Natural killer cell (primary cell): ENCODE measurements around the gene SDHA. TPM values are rescaled to one million over a fixed set of nuclear protein-coding genes. Genes with fewer than 3 reads are reported as not detected.
"Not testable (repeated sequence)": the region's sequence is repeated elsewhere in the genome, so short reads cannot be mapped to it uniquely, and the experiment has no call there.

Experiments used
- ATAC-seq, 3 donors: fragments of 150-1000 bp in 2 of 3; fragments of 200-7000 bp in 1 of 3; cut with Tn5 transposase; 1 replicate in 1 of 3; 2 replicates in 2 of 3; pipeline ENCODE4 v1.10.0; 2021; ENCODE audit warnings: mild to moderate bottlenecking in 2 of 3, moderate library complexity in 2 of 3
- DNase-seq, 2 donors: peaks; one replicate each; pipeline versions ENCODE4 v3.0.0 to v3.0.0-alpha.2; 2013 to 2021; ENCODE audit warnings: mixed read lengths in 1 of 2
- H3K27ac ChIP-seq: one replicate; pipeline ENCODE4 v1.5.1; 2013; ENCODE audit warnings: mild to moderate bottlenecking, low read length
- H3K27me3 ChIP-seq: one replicate; pipeline ENCODE4 v1.6.1; 2013; ENCODE audit warnings: low read length; ENCODE audit not compliant: control insufficient read depth, insufficient read depth
- H3K36me3 ChIP-seq: one replicate; pipeline ENCODE4 v1.6.1; 2013; ENCODE audit warnings: low read length; ENCODE audit not compliant: control insufficient read depth, insufficient read depth
- H3K4me1 ChIP-seq: one replicate; pipeline ENCODE4 v1.6.1; 2013; ENCODE audit warnings: low read length; ENCODE audit not compliant: control insufficient read depth, insufficient read depth
- H3K4me3 ChIP-seq: one replicate; pipeline ENCODE4 v1.5.1; 2013; ENCODE audit warnings: low read length
- H3K9me3 ChIP-seq: one replicate; pipeline ENCODE4 v1.6.1; 2013; ENCODE audit warnings: low read length; ENCODE audit not compliant: control insufficient read depth, insufficient read depth
- H3K27ac Mint-ChIP-seq, 2 donors: one replicate each; pipeline ENCODE4 v1.8.0; 2022; ENCODE audit warnings: mild to moderate bottlenecking in 2 of 2, mixed read lengths in 2 of 2, moderate library complexity in 1 of 2
- H3K27me3 Mint-ChIP-seq, 2 donors: one replicate each; pipeline ENCODE4 v1.8.0; 2022; ENCODE audit warnings: low read depth in 2 of 2, mixed read lengths in 2 of 2
- H3K36me3 Mint-ChIP-seq: one replicate; pipeline ENCODE4 v1.8.0; 2022; ENCODE audit warnings: mixed read lengths
- H3K4me1 Mint-ChIP-seq, 2 donors: one replicate each; pipeline ENCODE4 v1.8.0; 2022; ENCODE audit warnings: mixed read lengths in 2 of 2
- H3K4me3 Mint-ChIP-seq: one replicate; pipeline ENCODE4 v1.8.0; 2022; ENCODE audit warnings: mild to moderate bottlenecking, moderate library complexity, mixed read lengths
- H3K9me3 Mint-ChIP-seq, 2 donors: one replicate each; pipeline ENCODE4 v1.8.0; 2022; ENCODE audit warnings: mixed read lengths in 2 of 2
- WGBS: methylation state at CpG from one replicate; pipeline ENCODE4 v1.1.7; 2013; ENCODE audit warnings: missing lambda C conversion rate; ENCODE audit not compliant: insufficient coverage; 5-methylcytosine and 5-hydroxymethylcytosine counted together
- intact Hi-C: fragments of 100-400 bp; cut with micrococcal nuclease; formaldehyde crosslinking; loops from one replicate; pipeline ENCODE4 v1.14.2; 2022
- total RNA-seq, 4 donors: library from RNA; stranded (reverse); fragments of 120-200 nt in 1 of 4; gene quantifications; one replicate each; pipeline versions ENCODE4 v1.2.3 to v1.2.4, GENCODE V29; 2013 to 2022
- TF ChIP-seq, protein P1 (sequence below): fragments of 200-600 bp; IDR thresholded peaks from one replicate; pipeline ENCODE4 v1.8.0; 2022; ENCODE audit warnings: antibody characterized with exemption

Gene SDHA
- total RNA-seq, 3 donors from 2014 or later (not counting 1 experiment from before 2014, with no cell fraction given): 173 to 183 (median 173) TPM

- Histone ChIP-seq H3K4me3 (no peak overlapping the region), H3K9me3 (no peaks in the 10 kb centered on the region), H3K4me1 (no peaks in the 10 kb centered on the region), H3K27ac (no peak overlapping the region), H3K27me3 (no peaks in the 10 kb centered on the region), H3K36me3 (no peaks in the 10 kb centered on the region)
- intact Hi-C loops: no loop called here
- no peak for ATAC-seq
- Mint-ChIP-seq H3K4me3 (no peak overlapping the region), H3K4me1 (no peaks in the 10 kb centered on the region), H3K27me3 (peaks cover 0 to 8% of the 10 kb centered on the region in 2 donors), H3K27ac (no peak overlapping the region), H3K36me3 (no peaks in the 10 kb centered on the region), H3K9me3 (no peaks in the 10 kb centered on the region)
- WGBS: 94% methylated on average over 36 of the region's 36 CpGs
- TF ChIP-seq, protein P1, sequence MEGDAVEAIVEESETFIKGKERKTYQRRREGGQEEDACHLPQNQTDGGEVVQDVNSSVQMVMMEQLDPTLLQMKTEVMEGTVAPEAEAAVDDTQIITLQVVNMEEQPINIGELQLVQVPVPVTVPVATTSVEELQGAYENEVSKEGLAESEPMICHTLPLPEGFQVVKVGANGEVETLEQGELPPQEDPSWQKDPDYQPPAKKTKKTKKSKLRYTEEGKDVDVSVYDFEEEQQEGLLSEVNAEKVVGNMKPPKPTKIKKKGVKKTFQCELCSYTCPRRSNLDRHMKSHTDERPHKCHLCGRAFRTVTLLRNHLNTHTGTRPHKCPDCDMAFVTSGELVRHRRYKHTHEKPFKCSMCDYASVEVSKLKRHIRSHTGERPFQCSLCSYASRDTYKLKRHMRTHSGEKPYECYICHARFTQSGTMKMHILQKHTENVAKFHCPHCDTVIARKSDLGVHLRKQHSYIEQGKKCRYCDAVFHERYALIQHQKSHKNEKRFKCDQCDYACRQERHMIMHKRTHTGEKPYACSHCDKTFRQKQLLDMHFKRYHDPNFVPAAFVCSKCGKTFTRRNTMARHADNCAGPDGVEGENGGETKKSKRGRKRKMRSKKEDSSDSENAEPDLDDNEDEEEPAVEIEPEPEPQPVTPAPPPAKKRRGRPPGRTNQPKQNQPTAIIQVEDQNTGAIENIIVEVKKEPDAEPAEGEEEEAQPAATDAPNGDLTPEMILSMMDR: no peak
- DNase-seq: no peak
Measured at GRCh38 chr5:194603-195209, 23.4 kb upstream of the SDHA start.

DNA sequence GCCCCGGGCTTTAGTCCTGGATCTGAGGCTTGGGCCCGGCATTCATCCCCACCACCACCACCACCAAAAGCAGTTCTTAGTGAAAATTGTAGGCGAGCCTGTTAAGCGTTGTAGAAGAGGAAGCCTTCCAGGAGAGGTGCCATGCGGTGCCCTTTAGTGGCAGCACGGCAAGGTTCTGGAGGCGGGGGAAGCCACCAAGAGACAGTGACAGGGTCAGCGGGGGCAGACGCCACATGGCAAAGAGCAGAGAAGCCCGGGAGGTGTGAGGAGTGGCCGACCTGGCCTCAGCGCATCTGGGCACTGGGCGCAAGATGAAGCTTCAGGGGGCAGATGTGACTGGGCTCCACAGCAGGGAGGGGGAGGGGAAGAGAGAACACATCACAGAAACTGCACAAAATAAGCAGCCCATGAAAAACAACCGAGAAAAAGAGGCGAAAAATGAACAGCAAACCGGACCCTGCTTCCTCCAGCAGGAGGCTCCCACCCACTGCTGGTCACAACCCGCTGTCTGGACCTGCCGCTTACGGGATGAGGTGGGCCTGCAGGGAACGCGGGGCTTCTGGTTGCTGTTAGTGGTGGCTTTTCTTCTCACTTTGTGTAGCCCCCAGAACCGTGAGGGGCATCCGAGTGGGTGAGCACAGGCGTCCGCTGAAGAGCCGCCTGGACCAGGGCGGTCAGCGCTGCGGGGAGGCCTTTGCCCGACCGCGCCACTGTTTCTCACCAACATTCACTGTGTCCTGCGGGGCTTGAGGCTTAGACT is 22.5 kb upstream of the SDHA start:
- peaks cover 0 to 3% of the 10 kb centered on the region in 2 donors for H3K27me3 Mint-ChIP-seq
- no peak overlapping the region for H3K4me3 Mint-ChIP-seq
- DNase-seq (no peak), ATAC-seq (no peak)
- Histone ChIP-seq H3K27ac (no peak overlapping the region), H3K4me1 (no peaks in the 10 kb centered on the region), H3K9me3 (no peaks in the 10 kb centered on the region), H3K36me3 (no peaks in the 10 kb centered on the region), H3K4me3 (no peak overlapping the region), H3K27me3 (no peaks in the 10 kb centered on the region)
- WGBS: 85% methylated on average over 33 of the region's 33 CpGs
- no peaks in the 10 kb centered on the region for H3K9me3 Mint-ChIP-seq
- H3K36me3 Mint-ChIP-seq: no peaks in the 10 kb centered on the region
- TF ChIP-seq, protein P1: no peak
- no peak overlapping the region for H3K27ac Mint-ChIP-seq
- intact Hi-C loops: no loop called here
- H3K4me1 Mint-ChIP-seq: no peaks in the 10 kb centered on the region

DNA sequence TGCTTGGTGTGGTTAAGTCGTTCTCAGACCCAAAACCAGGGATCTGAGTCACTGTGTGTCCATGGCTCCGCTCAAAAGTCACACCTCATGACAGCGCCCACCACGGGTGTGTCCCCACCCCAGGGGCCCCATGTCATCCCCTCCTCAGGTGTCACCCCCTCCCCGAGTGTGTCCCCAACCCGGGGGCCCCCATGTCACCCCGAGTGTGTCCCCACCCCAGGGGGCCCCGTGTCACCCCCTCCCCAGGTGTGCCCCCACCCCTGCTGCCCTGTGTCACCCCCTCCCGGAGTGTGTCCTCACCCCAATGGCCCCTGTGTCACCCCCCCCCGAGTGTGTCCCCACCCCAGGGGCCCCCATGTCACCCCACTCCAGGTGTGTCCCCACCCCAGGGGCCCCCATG is 21.8 kb upstream of the SDHA start:
- no peak overlapping the region for H3K4me3 Mint-ChIP-seq
- H3K4me1 ChIP-seq: no peaks in the 10 kb centered on the region
- intact Hi-C loops: no loop called here
- H3K36me3 ChIP-seq: no peaks in the 10 kb centered on the region
- TF ChIP-seq, protein P1: no peak
- peaks cover 0 to 3% of the 10 kb centered on the region in 2 donors for H3K27me3 Mint-ChIP-seq
- no peaks in the 10 kb centered on the region for H3K9me3 Mint-ChIP-seq
- H3K27me3 ChIP-seq: no peaks in the 10 kb centered on the region
- 67% methylated on average over 5 of the region's 10 CpGs for WGBS
- no peak overlapping the region for H3K27ac ChIP-seq
- H3K4me3 ChIP-seq: no peak overlapping the region
- no peak for DNase-seq
- H3K9me3 ChIP-seq: no peaks in the 10 kb centered on the region
- H3K27ac Mint-ChIP-seq: no peak overlapping the region
- ATAC-seq: no peak
- no peaks in the 10 kb centered on the region for H3K36me3 Mint-ChIP-seq
- H3K4me1 Mint-ChIP-seq: no peaks in the 10 kb centered on the region

GRCh38 chr5:197031-197430 is 21.1 kb upstream of the SDHA start:
- H3K27me3 Mint-ChIP-seq, H3K27me3 ChIP-seq, H3K36me3 Mint-ChIP-seq, H3K9me3 Mint-ChIP-seq, H3K27ac Mint-ChIP-seq, H3K36me3 ChIP-seq, H3K4me3 ChIP-seq, H3K27ac ChIP-seq, H3K9me3 ChIP-seq, H3K4me3 Mint-ChIP-seq, intact Hi-C loops, ATAC-seq, H3K4me1 Mint-ChIP-seq, DNase-seq, H3K4me1 ChIP-seq: not testable (repeated sequence)
- 88% methylated on average over 14 of the region's 18 CpGs for WGBS
